Limb (tissue), 2 donors: Measurements from ENCODE around the gene CPD.
"Not testable (repeated sequence)": the region's sequence is repeated elsewhere in the genome, so short reads cannot be mapped to it uniquely, and the experiment has no call there.

Experiments used
- DNase-seq, 2 donors: peaks; one replicate each; pipeline ENCODE4 v3.0.0-alpha.2; 2016; ENCODE audit errors: extremely low spot score in 2 of 2

The CPD gene

GRCh38 chr17:30382345-30382744, 3.6 kb downstream of the CPD start:
- no peak for DNase-seq

DNA sequence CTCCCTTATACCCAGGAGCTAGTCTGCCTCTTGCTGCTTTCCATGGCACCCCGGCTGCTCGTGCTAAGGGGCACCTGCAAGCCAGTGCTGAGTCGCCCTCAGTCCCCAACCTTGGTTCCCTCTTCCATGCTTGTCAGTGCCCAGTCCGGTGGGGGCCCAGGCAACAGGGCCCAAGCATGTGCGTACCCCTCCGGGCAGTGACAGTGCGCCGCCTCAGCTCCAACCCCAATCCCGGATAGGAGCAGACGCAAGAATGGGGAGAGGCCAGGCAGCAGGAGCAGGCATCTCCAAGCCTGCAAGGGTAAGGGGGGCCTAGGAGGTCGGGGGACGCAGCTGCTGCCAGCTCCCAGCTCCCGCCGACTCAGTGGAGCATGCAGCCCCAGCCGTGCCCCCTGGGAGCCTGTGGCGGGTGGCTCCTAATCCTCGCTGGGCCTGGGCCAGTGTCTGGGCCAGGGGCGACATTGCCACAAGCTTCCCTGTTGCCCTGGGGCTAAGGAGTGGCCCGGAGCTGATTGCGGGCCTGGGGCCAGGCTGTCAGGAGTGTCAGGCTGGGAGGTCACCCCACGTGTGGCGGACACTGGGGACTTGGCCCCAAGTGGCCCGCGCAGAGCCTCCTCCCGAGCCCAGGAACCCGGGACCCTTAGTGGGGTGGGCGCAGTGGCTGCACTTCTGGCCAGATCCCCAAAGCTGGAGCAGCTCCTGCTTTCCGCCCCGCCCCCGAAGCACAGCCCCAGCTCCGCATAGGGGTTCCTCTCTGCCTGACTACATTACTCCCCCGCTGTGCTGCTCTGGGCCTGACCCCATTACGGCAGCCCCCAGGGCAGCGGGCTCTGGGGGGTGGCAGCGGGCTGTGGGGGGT, 9.8 kb downstream of the CPD start:
- no peak for DNase-seq

DNA sequence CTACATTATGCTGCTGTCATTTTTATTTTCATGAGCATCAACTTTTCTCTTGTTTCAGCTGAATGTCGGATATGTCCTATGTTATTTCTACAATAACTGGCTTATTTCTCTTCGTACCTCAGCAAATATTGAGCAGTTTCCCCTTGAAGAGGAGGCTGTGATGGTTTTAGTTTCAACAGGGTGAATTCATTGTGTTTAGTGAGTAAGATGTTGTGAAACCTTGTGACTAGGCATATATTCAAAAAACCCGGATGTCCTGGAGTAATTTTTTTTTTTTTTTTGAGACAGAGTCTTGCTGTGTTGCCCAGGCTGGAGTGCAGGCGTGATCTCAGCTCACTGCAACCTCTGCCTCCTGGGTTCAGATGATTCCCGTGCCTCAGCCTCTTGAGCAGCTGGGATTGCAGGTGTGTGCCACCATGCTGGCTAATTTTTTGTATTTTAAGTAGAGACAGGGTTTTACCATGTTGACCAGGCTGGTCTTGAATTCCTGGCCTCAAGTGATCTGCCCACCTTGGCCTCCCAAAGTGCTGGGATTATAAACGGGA, 11.1 kb downstream of the CPD start:
- no peak for DNase-seq

- DNase-seq = no peak
These were observed 12.8 kb downstream of the CPD start for GRCh38 chr17:30391534-30391933.

GRCh38 chr17:30393491-30393890, 14.8 kb downstream of the CPD start:
- no peak for DNase-seq

- DNase-seq = no peak
These were observed 15.5 kb downstream of the CPD start for GRCh38 chr17:30393911-30394867.

GRCh38 chr17:30395398-30396022, 16.8 kb downstream of the CPD start:
- no peak for DNase-seq

GRCh38 chr17:30396129-30396528, 17.4 kb downstream of the CPD start:
- DNase-seq = no peak

DNA sequence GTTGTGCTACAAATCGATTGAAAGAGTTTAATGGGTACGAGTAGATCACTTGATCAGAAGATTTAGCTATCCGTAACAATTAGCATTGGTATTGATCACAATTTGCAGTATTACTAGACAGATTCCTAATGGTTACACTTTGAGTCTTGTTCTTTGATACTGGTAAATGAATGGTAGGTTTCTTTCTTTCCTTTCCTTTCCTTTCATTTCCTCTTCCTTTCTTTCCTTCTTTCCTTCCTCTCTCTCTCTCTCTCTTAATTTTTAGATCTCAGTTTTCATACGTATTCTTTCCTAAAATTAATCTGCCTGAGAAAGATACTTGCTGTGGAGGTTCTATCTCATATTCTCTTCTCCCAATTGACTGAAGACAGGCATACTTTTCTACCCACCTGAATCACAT, 17.9 kb downstream of the CPD start:
- no peak for DNase-seq

DNA sequence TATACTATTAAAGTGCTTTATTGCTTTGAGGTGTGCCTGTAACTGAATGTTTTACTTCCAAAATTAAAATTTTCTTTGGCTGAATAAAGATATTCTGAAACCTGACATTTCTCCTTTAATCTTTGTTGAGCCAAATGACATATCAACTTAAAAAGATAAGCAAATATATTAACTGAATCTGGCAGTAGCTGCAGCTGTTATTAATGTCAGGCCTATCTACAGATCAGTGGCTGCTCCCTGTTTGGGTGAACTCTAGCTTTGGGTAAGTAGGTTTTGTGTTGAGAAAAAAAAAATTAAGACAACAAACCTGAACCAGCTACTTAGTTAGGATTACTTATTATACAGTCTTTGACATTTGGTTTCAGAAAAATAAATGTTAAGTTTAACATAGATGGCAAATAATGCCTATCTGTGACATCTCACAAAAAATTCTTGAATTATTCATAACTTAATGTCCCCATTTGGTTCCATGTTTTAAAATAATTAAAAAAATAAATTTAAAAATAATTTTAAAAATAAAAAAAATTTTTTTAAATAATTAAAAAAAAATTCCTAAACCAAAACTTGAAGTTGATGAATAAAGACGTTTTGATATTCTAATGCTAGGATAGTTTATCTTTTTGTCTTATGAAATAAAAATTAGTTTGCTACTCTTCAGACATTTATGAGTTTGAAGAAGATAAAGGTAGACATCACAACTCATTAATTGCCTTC, 19.8 kb downstream of the CPD start:
- no peak for DNase-seq

GRCh38 chr17:30401097-30401496, 22.4 kb downstream of the CPD start:
- no peak for DNase-seq

GRCh38 chr17:30405161-30405560, 26.4 kb downstream of the CPD start:
- DNase-seq = no peak

- DNase-seq = not testable (repeated sequence)
These were observed 31.9 kb downstream of the CPD start for GRCh38 chr17:30410627-30411026.

GRCh38 chr17:30412008-30412496, 33.3 kb downstream of the CPD start:
- DNase-seq = not testable (repeated sequence)

GRCh38 chr17:30413109-30413508, 34.4 kb downstream of the CPD start:
- DNase-seq = no peak

GRCh38 chr17:30414486-30414885, 35.8 kb downstream of the CPD start:
- no peak for DNase-seq

GRCh38 chr17:30415491-30415890, 36.8 kb downstream of the CPD start:
- no peak for DNase-seq

DNA sequence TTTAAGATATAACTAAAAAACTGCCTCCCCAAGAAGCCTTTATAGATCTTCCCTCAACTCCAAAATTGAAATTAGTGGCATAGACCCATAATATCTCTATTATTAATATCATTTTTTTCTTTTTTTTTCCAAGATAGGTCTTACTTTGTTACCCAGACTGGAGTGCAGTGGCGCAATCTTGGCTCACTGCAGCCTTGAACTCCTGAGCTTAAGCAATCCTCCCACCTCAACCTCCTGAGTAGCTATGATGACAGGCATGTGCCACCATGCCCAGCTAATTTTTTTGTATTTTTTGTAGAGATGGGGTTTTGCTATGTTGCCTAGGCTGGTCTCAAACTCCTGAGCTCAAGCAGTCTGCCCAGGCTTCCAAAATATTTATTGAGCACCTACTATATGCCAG, 39.3 kb downstream of the CPD start:
- not testable (repeated sequence) for DNase-seq

- no peak for DNase-seq
These were observed 42.9 kb downstream of the CPD start for GRCh38 chr17:30421592-30421991.

DNA sequence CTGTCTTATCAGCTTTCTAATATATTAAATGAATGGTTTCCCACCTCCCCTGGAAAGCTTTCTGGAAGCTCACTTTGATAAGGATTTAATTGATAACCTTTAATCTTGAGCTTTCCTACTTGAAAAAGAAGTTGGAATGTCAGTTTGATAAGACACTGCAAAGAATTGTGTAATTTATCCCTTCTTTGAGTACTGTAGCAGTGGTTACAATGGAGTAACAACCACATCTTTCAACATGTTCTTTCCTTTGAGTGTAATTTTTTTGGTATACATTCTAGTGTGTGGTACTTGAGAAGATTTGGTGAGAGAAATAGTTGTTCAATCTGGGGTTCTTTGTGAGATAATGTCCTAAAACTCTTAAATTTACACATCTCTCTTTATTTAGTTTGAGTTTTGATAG, 43.4 kb downstream of the CPD start:
- DNase-seq = no peak

GRCh38 chr17:30424471-30424870, 45.7 kb downstream of the CPD start:
- DNase-seq = no peak
